ENCODE data around the gene SEC24C.
A peak's percentile ranks its signal among the peaks of the same experiment; 100 is the strongest.
"Not testable (repeated sequence)": the region's sequence is repeated elsewhere in the genome, so short reads cannot be mapped to it uniquely, and the experiment has no call there.

The SEC24C gene

GRCh38 chr10:73790886-73791625 lies 46.9 kb downstream of the SEC24C start:
- no peak for DNase-seq

- DNase-seq, result no peak
Measured at GRCh38 chr10:73791871-73792400, 47.8 kb downstream of the SEC24C start.

GRCh38 chr10:73793456-73793855 lies 49.3 kb downstream of the SEC24C start:
- DNase-seq, result no peak

- DNase-seq, result not testable (repeated sequence)
Measured at GRCh38 chr10:73795491-73795890, 51.3 kb downstream of the SEC24C start.

- not testable (repeated sequence) for DNase-seq
Measured at GRCh38 chr10:73796035-73796434, 51.9 kb downstream of the SEC24C start.

GRCh38 chr10:73796766-73797165 lies 52.6 kb downstream of the SEC24C start:
- DNase-seq, result no peak

- no peak for DNase-seq
Measured at GRCh38 chr10:73797324-73798025, 53.3 kb downstream of the SEC24C start.

GRCh38 chr10:73798087-73798486 lies 53.9 kb downstream of the SEC24C start:
- no peak for DNase-seq

- no peak for DNase-seq
Measured at GRCh38 chr10:73798927-73799560, 54.9 kb downstream of the SEC24C start.

GRCh38 chr10:73799899-73800559 lies 55.9 kb downstream of the SEC24C start:
- no peak for DNase-seq

- DNase-seq, result peak in 3 of 58 donors; percentile 13 to 48 (median 45)
Measured at GRCh38 chr10:73800560-73801252, 56.5 kb downstream of the SEC24C start.

- peak in 1 of 58 donors; percentile 45 for DNase-seq
Measured at GRCh38 chr10:73801253-73801590, 57.0 kb downstream of the SEC24C start.

- no peak for DNase-seq
Measured at GRCh38 chr10:73802276-73802991, 58.3 kb downstream of the SEC24C start.

- no peak for DNase-seq
Measured at GRCh38 chr10:73803680-73804286, 59.6 kb downstream of the SEC24C start.

- no peak for DNase-seq
Measured at GRCh38 chr10:73806176-73806950, 62.2 kb downstream of the SEC24C start.

- no peak for DNase-seq
Measured at GRCh38 chr10:73807471-73807870, 63.3 kb downstream of the SEC24C start.

GRCh38 chr10:73808021-73808815 lies 64.0 kb downstream of the SEC24C start:
- DNase-seq, result no peak

Measured in anterior cingulate cortex (tissue), 58 donors.